HL-60 (cell line): Measurements from ENCODE around the gene TMTC4.

Experiments
- POLR2AphosphoS5 ChIP-seq: IDR thresholded peaks from 2 replicates; pipeline ENCODE4 v1.6.1; 2012; ENCODE audit warnings: low read depth
- TF ChIP-seq, protein P1 (sequence below): IDR thresholded peaks from one replicate; pipeline ENCODE4 v1.5.1; 2011; ENCODE audit warnings: low read length, control low read depth, inconsistent platforms; ENCODE audit not compliant: insufficient read depth

GRCh38 chr13:100627120-100627519, 47.5 kb downstream of the TMTC4 start:
- TF ChIP-seq, protein P1, sequence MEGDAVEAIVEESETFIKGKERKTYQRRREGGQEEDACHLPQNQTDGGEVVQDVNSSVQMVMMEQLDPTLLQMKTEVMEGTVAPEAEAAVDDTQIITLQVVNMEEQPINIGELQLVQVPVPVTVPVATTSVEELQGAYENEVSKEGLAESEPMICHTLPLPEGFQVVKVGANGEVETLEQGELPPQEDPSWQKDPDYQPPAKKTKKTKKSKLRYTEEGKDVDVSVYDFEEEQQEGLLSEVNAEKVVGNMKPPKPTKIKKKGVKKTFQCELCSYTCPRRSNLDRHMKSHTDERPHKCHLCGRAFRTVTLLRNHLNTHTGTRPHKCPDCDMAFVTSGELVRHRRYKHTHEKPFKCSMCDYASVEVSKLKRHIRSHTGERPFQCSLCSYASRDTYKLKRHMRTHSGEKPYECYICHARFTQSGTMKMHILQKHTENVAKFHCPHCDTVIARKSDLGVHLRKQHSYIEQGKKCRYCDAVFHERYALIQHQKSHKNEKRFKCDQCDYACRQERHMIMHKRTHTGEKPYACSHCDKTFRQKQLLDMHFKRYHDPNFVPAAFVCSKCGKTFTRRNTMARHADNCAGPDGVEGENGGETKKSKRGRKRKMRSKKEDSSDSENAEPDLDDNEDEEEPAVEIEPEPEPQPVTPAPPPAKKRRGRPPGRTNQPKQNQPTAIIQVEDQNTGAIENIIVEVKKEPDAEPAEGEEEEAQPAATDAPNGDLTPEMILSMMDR, result no peak
- no peak for TF ChIP-seq POLR2AphosphoS5
